Suppressor macrophage treated with lipopolysaccharide for 4 hours (primary cell): ENCODE results near the gene RARA.

Experiments
- DNase-seq: peaks from one replicate; pipeline ENCODE4 v3.0.0-alpha.2; 2020

The RARA gene

DNA sequence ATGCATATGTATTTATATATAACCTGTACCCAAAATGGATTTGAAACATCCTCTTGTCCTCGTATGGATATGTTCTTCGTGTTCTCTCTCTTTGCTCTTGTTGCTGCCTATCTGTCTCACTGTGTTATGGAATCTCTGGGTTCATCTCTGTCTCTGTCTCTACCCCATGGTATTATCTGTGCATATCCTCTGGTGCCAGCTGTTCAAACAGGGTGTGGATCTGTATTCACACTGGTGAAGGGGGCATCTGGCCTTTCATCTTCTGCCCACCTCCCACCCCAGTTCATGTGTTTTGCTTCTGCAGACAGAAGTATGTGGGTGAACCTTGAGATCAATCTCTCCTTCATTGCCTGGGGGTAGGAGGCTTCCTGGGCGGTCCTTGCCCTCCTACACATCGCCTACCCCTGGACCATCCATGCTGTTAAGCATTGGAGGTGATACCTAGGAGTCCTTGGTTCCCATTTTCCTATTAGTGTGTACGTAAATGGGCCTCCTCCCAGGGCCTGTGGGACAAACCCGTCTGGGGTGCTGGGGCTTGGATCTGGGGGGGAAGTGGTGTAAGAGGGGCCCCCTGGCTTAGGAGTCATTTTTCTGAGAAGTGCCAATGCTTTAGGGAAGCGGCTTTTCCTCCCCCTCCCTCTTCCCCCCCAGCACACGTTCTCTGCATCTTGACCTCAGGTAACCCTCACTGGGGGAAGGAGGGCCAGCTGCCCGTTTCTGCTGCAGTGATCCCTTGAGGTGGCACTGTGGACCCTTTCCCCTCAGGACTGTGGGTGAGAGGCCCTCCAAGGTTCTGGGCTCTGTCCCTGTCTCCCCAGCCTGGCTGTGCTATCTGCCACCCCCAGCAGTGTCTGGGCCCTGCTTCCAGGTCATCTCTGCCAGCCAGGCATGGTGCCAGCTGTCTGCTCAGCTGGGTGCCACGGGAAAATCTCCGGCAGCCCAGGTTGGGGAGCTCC is 21.1 kb downstream of the RARA start:
- peak; percentile 73 for DNase-seq

DNA sequence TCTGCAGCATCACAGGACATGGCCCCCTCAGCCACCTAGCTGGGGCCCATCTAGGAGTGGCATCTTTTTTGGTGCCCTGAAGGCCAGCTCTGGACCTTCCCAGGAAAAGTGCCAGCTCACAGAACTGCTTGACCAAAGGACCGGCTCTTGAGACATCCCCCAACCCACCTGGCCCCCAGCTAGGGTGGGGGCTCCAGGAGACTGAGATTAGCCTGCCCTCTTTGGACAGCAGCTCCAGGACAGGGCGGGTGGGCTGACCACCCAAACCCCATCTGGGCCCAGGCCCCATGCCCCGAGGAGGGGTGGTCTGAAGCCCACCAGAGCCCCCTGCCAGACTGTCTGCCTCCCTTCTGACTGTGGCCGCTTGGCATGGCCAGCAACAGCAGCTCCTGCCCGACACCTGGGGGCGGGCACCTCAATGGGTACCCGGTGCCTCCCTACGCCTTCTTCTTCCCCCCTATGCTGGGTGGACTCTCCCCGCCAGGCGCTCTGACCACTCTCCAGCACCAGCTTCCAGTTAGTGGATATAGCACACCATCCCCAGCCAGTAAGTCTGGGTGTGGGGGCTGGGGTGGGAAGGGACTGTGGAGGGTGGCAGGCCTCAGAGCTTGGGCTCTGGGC is 22.0 kb downstream of the RARA start:
- DNase-seq, result no peak

DNA sequence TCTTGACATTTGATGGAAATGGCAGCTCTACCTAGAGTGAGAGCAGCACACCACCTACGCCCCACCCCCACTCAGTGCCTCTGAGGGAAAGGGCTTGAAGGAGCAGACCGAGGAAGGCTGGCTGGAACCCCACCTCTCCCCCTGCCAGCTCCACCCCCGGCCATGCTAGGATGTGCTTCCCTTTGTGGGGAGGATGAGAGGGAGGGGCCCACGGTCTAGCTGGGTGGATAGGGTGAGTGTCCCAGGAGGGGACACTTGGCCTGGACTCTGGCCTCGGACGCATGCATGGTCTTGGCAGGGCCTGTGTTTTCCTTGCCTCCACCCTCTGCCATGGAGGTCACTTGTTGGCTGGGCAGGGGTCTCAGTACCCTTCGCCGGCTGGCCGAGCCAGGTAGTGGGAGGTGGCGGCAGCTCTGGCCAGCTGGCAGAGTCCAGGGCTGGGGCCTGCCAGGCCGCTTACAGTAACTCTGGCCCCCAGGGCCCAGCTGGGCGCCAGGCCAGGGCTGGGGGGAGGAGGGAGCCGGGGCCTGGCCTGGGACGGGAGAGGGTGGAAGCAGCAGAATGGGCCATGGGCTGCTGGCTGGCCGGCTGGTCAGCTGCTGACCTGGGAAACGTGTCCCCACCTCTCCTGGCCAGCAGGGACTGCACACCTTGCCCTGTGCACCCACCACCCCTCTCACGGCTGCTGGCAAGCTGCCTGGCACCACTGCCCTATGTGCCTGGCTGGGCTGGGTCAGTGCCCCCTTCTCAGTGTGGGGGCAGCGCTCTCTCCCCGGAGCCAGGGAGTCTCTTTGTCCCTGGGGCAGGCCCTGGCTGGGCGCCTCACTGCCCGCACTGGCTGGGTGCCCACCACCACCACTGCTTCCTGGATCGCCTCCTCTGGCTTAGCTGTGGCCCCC is 23.0 kb downstream of the RARA start:
- no peak for DNase-seq

DNA sequence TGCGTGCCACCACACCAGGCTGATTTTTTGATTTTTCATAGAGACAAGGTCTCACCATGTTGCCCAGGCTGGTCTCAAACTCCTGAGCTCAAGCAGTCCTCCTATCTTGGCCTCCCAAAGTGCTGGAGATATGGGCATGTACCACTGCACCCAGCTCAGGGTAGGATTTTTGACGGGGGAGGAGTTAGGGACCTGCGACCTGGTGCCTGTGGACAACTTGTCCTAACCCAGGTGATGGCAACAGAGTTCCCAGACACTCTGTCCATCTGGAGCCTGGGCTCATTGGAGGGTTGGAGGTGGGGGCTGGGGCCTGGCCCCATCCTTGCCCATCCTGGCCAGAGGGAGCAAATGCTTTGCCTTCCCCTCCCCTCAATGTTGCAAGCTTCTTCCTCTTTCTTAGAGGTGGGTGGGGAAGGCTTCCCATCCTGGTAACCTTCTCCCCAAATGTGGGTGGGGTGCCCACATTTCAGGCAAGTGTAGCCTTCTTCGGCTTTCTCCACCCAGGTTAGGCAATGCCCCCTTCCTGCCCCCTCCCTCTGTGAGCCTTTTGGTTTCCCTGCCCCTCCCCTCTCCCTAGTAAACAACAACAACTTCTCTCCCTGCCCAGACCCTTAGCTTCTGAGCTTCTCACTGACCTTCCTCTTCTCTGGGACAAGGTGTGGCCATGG is 24.9 kb downstream of the RARA start:
- DNase-seq, result peak; percentile 62

DNA sequence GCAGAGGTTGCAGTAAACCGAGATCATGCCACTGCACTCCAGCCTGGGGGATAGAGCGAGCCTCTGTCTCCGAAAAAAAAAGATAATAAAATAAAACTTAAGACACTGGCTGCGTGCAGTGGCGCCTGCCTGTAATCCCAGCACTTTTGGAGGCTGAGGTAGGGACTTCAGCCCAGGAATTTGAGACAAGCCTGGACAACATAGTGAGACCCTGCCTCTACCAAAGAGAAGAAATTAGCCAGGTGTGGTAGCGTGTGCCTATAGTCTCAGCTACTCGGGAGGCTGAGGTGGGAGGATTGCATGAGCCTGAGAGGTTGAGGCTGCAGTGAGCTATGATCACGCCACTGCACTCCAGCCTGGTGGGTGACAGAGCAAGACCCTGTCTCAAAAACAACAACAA is 26.6 kb downstream of the RARA start:
- DNase-seq, result no peak

DNA sequence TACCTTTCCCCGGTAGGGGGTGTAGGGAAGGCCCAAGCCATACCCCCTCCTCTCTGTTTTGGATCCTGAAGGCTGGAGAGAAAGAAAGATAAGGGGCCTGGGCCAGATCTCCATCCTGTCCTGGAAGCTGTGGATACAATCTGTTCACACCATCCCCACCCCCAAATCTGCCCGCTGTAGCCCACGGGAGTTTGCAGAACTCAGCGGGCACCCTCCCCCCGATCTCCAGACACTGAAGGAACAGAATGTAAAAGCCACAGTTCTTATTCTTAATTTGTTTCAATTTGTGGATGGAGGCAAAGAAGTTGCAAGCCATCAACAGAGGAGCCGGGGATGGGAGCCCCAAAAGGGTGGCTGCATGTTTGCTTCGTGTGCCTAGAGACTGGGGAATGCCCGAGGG is 28.4 kb downstream of the RARA start:
- no peak for DNase-seq

DNA sequence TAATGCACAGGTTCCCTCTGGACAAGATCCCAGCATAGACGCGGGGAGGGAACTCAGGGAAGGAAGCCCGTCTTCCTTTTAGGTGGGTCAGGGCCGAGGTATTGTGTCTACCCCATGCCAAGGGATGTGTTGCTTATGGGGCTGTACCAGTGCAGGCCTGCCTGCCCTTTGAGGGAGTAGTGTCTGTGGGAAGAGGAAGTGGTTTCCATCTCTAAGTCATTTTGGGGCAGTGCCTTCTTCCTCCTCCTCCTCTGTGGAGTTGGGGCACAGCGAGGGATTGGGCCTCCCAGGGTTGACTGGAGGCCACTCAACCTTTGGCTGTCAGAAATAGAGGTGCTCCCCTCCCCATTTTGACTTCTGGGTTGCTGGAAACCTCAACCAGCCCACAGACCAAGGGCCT is 29.1 kb downstream of the RARA start:
- no peak for DNase-seq

DNA sequence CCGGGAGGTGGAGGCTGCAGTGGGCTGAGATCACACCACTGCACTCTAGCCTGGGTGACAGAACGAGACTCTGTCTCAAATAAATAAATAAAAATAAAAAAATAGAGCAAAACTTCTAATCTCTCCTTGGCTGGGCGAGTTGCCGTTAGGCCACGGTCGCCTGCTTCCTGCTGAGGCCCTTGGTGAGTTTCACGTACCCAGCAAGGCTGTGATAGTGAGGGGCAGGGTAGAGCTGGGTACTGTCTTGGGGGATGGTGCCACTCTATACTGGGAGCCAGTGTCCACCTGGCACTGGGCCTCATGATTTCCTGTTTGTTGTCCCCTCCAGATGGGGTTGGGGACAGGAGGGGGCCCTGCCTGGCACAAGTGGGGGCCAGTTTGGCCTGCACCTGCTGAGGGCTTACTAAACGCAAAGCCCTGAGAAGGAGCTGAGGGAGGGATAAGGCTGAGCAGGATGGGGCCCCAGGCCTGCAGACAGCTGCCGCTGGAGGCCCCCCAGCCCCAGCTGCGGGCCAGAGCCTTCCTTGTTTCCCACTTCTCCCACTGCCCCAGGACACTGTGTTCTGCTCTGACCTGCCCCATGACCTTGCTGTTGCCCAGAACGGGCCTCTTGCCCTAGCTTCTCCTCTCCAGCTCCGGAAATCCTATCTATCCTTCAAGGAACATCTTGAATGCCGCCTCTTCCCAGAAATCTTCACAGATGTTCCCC is 30.1 kb downstream of the RARA start:
- DNase-seq, result no peak

DNA sequence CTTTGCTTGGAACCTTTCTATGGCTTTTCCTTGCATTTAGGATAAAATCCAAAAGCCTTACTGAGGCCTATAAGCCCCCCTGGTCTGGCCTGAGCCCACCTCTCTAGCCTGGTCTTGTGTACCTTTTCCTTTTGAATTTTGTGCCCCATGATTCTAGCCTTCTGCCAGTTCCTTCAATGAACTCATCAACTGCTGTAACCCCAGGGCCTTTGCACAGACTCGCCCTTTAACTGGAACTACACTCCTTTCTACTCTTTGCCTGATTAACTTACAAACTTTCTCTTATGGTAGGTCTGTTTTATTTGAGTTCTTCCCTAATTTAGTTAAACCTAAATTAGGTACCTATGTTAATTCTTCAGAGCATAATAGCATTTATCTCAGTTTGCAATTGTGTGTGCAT is 31.3 kb downstream of the RARA start:
- no peak for DNase-seq

DNA sequence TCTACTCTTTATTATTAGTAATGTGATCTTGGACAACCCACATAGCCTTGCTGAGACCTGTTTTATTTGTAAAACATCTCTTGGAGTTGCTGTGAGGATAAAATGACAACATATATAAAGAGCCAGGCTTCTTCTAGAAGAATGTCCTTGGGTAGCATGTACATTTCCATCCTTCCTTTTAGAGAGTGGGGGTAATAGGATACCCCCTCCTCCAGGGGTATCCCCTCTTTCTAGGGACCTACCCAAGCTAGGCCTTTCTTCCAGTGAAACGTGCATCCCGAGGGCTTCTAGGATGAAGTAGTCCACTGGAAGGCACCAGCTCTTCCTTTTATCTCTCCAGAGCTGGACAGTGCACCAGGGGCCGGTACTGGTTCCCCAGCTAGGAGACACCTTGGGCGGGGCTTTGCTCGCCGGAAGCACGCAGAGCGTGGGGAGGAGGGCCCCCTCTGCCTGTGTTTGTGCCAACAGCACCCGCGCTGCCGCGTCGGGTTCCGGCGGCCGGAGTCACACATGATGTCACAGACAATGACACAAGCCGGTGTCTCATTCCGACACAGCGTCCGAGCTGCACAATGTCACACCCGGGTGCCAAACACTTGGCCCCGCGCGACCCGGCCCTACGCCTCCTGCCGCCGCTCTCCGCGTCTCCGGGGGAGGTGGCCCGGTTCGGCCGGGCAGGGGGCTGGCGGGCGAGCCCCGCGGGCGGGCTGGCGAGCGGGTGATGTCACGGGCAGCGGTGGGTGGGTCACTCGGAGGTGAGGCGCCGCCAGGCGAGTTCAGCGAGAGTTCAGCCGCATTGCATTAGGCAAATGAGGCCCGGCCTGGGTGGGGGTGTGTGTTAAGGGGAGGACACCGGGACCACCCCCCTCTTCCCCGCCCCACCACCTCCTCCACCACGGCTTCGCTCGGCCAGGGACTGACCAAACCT is 32.2 kb downstream of the RARA start:
- peak; percentile 95 for DNase-seq

DNA sequence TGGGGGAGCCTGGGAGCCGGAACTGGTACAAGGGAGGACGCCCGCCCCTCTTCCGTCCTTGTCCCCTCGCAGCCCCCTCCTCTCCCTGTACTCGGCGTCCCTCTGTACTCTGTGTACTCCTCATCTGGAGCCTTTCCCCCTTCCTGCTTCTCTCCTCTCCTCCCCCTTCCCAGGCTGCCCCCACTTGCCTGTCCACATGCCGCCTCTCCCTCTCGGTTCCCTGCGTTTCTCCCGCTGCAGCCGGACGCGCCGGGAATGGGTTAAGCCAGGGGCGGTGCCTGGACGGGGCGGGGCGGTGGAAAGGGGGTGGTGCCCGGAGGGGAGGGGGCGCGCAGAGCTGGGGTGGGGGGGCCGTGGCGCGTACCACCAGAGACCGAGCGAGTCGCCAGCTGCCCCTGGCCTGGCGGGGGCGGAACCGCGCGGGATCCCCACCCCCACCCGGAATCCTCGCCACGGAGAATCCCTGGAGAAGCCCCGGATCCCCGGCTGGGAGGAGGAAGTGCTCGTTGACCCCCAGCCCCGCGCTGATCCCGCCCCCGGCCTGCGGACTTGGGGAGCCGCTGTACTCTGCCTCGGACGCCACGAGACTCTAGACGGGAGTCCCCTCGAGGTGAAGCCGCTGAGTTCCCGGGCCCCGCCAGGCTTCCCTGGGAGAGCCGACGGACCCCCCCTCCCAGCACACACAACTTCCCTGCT is 33.0 kb downstream of the RARA start:
- no peak for DNase-seq

DNA sequence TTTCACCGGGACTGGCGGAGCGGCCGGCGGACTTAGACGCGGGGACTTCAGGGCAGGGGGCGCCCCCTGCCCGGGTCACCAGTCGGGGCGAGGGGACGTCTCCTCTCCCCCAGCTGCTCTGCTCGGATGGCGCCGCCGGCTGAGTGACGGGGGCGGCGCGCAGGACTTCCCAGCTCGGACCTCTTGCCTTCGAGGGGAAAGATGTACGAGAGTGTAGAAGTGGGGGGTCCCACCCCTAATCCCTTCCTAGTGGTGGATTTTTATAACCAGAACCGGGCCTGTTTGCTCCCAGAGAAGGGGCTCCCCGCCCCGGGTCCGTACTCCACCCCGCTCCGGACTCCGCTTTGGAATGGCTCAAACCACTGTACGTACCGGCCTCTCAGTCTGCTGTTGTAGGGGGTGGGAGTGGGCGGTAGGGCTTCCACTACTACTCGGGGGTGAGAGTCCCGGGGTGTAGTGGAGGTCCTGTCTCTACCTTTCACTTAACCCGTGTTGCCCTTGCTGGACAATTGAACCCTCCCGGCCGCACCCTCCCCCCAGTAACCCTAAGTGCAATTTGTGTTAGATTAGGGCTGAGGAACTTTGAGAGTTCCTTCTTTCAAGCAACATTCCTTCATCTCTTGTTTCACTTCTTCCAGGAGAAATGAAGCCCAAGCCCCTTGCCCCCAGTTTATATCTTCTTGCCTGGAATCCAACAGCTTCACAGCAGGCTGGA is 33.7 kb downstream of the RARA start:
- no peak for DNase-seq

DNA sequence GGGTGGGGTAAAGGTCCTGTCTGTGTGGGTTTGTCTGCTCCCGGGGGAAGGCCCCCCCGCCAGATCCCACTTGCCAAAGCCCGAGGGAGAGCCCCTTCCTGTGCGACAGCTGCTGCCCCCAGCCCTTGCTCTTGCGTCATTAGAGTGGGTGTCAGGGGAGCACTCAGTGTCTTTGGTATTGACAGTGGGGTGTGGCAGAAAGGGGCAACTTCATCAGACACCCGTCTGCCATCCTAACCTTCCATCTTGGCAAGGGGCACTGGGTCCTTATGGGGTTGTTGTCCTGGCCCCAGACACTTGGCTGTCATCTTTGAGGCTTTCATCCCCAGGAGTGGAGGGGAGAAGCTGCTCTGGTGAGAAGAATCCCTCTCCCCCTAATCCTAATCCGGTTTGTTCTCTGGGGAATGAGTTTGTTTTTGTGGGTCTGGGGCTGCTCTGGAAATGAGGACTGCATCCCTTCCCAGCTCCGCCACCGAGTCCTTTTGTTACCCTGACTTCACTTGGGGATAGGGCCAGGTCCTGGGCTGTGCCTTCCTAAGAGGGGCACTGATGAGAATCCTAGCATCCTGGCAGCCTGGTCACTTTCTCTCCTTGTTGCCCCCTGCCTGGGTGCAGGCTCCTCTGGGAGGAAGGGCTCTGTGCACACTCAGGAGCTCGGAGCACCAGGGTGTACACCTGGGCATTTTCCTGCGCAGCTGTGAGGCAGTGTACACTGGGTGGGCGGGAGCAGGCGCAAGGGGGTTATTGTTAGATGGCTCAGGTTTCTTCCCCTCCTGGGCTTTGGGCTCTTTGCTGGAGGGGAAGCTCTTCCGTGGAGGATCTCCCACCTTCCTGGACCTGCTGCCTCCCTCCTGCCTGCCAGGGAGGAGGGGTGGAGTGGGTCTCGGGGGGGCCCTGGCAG is 34.5 kb downstream of the RARA start:
- DNase-seq, result no peak

DNA sequence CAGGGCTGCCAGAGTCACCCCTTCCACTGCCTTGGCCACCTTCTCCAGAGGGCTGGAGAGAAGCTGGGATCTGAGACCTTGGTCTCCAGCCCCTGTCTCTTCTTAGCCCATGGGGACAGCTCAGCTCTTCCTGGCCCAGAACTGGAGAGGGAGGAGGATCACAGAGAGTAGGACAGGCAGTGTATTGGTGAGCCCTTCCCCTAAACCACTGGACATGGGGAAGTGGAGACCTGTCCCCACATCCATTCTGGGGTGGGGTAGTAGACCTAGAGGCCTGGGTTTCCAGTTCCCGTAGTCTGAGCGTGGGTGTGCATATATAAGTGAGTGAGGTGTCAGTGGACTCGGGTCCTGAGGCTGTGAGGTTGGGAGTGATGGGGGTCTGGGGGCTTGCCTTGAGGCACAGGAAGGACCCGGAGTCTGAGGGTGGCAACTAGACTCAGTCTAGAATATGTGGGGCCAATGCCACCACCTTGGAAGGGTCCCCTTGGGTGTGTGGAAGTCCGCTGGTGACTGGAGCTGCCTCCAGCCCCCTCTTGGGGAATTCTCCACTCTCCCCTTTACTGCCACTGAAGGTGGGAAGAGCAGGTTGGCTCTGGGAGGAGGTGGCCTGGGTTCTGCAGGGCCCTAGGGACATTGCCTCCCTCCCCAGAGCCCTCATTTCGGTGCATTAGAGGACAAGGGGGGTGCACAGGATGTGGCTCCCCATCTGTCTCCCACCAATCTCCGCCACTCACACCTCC is 35.6 kb downstream of the RARA start:
- no peak for DNase-seq

DNA sequence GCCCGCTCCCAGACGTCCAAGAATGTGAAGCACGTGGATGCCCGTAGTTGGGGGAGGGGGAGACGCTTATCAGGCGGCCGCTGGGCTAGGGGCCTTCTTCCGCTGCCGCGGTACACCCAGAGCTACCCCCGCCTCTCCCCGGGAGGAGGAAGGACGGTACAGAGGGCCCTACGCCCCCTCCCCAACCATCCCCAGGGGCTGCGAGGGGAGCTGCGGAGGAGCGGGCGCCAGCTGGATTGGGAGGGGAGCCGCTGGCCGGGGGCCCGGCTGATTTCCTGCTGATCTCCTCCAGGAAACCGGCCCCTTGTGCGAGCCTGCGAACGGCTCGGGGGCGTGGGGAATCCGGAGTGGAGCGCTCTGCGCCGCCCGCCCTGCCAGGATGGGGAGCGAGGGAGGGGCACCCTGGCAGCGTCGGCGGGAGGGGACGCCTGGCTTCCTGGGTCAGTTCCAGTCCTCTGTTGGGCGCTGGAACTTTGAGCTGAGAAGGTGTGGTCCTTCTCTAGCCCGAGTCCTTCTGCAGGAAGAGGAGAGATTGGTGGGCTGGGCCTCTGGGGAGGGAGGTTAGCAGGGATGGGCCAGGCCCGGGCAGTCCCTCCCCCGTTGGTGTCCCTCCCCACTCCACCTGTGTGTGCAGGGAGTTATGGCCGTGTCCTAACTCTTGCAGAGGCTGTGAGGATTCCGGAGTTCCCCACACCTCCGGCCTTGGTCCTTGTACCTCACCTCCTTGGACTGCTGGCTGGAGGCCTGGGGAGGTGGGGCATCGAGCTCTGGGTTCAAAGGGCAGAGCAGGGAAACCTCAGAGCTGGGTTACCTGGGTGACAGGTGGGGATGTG is 36.4 kb downstream of the RARA start:
- DNase-seq, result no peak

DNA sequence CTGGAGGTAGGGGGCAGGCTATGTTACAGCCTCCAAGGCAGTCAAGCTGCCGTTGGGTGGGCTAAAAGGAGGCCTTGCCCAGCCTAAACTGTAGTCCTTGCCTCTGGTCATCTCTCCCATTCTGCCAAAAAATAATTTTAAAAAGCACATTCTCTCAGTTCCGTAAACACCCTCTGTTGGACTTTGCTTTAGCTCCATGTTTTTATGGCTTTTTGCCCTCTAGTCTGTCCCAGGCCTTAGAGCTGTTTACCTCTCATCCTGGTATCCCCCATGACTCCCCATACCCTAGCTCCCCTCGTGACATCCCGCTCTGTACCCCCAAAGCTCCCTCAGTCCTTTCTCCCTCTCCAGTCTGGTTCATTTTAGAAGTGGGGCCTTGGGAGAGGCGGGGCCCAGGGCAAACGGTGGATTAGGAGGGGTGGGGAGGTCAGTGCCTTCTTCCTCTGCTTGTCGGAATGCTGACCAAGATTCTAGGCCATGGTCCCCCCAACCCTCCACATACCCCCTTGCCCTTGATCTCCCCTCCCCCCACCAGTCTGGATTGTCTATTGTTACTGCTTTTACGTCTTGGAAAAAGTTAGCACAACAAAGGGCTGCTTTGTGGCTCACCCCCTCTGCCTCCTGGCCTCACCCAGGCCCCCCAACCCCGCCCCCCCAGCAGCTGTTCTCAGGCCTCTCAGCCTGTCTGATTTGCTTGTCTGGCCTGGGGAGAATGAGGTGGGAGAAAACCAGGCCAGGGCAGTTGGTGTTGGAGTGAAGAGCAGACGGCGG is 37.2 kb downstream of the RARA start:
- DNase-seq, result no peak
